ENCODE data around the gene ASCC2.

- no peak for TF ChIP-seq RAD21 (IDR thresholded peaks at IDR 0.05; ENCODE audit: low read depth)
- peak; percentile 48; the same call in 1 of the 2 replicates for TF ChIP-seq TEAD4 (IDR thresholded peaks at IDR 0.05)
- no peak for TF ChIP-seq EP300 (IDR thresholded peaks at IDR 0.05; ENCODE audit: borderline replicate concordance)
- TF ChIP-seq FOXM1 (IDR thresholded peaks at IDR 0.05; ENCODE audit: borderline replicate concordance, low read depth), result no peak
- no peak for TF ChIP-seq REST (IDR thresholded peaks at IDR 0.05; ENCODE audit: low read depth)
- no peak for TF ChIP-seq MAX (IDR thresholded peaks at IDR 0.05)
- TF ChIP-seq YY1 (IDR thresholded peaks at IDR 0.05; ENCODE audit: low read depth), result no peak
- no peak for TF ChIP-seq CEBPB (IDR thresholded peaks at IDR 0.05)
- no peak for TF ChIP-seq USF1 (IDR thresholded peaks at IDR 0.05)
- TF ChIP-seq TAF1 (IDR thresholded peaks at IDR 0.05; ENCODE audit: low read depth), result no peak
- TF ChIP-seq EGR1 (IDR thresholded peaks at IDR 0.05), result no peak
These were observed 57.1 kb downstream of the ASCC2 start for GRCh38 chr22:29780748-29781676.
